Fibroblast of peridontal ligament (primary cell): Measurements from ENCODE around the gene CTBP2.
A peak's percentile ranks its signal among the peaks of the same experiment; 100 is the strongest.
"Not testable (repeated sequence)": the region's sequence is repeated elsewhere in the genome, so short reads cannot be mapped to it uniquely, and the experiment has no call there.

Source experiments
- DNase-seq: peaks from one replicate; pipeline ENCODE4 v3.0.0-alpha.2; 2010; ENCODE audit errors: extremely low read depth

CTBP2 gene

DNA sequence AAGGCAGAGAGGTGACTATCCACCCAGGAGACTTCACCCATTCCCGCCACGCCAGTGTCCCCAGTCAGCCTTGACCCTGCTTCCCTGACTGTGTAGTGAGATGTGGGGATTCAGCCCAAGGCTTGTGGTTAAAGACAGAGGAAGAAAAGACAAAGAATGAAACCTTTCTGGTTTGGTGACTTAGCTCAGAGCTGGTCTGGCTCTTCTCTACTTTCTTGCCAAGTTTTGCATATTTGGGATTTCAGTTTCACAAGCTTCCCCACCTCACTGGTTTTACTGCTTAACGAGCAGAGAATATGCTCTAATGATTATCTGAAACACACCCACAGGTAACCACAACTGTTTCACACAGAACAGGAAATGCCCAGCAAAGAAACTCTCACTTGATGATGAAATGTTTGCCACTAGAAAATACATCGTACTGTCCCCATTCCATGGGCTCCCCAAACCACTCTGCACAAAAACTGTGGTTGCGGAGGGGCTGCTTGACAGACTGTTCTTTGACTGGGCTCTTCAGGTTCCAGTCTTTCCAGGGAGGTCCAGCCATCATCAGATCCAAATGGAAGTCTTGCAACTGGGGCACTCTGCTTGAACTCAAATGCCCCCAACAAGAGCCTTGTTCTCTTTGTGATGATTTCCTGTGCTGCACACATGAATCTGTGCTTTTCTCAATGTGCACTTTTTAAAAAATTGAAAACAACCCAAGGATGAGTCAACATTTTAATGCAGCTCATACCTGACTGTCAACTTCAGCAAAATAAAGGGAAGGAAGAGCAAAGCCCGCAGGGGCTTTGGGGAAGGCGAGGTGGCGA, 95.5 kb downstream of the CTBP2 start:
- DNase-seq: peak; percentile 60

DNA sequence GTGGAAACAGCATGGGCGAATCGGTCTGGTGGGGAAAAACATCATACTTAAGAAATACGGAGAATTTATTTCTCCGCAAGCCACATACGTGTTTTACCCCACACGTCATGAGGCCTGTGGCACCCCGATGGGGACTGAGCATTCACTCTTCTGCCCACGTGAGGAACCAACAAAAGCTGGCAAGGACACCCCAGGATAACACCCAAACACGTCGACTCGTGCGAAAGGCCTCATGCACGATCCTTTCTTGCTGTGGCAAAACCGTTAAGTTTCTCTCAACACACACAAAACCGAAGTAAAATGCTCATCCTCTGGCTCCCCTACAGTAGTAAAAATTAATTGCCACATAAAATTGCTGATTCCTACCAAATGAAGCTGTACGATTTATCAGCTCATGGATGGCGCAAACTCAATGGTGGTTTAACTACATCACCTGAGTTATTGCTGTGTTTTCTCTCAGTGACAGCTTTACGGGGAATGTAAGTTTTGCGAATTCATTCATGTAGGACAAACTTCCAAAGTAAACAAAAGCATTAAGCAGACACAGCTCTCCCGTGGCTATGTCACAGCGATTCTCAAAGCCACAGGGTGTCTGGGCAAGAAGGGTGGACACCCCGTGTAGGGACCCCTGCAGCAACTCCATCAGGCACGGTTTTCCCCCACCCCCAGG, 97.0 kb downstream of the CTBP2 start:
- no peak for DNase-seq

DNA sequence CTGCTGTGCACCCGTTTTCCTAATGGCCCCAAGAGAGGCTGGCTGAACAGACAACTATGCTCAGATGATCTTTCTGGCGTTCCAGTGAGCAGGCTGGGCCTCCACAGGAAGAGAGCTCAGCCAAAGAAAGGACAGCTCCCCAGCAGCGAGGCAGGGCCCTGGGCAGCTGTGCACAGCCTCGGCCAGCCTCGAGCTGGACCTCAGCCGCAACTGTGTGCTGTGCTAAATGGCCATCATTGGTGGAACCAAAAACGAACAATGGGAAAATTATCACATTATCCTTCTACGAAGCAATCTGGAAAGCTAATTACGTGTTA, 97.5 kb downstream of the CTBP2 start:
- no peak for DNase-seq

DNA sequence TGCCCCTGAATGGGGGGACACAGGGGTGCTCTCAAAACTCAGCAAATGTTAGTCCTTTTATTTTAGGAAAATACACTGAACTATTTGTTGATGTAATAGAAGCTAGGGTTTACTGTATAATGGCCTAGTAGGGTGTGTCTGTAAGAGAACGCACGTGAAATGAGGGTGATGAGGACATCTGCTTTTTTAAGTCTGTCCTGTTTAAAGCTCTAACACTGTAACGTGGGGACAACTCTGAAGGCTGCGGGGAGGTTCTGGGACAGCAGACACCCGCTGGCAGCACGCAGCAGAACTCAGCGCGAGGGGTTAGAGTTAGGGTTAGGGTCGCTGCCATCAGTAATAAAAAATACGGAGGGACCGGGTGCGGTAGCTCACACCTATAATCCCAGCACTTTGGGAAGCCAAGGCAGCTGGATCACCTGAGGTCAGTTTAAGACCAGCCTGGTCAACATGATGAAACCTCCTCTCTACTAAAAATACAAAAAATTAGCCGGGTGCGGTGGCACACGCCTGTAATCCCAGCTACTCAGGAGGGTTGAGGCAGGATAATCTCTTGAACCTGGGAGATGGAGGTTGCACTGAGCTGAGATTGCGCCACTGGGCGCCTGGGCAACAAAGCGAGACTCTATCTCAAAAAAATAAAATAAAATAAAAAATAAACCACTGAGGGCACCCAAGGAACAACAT, 98.0 kb downstream of the CTBP2 start:
- DNase-seq: no peak

DNA sequence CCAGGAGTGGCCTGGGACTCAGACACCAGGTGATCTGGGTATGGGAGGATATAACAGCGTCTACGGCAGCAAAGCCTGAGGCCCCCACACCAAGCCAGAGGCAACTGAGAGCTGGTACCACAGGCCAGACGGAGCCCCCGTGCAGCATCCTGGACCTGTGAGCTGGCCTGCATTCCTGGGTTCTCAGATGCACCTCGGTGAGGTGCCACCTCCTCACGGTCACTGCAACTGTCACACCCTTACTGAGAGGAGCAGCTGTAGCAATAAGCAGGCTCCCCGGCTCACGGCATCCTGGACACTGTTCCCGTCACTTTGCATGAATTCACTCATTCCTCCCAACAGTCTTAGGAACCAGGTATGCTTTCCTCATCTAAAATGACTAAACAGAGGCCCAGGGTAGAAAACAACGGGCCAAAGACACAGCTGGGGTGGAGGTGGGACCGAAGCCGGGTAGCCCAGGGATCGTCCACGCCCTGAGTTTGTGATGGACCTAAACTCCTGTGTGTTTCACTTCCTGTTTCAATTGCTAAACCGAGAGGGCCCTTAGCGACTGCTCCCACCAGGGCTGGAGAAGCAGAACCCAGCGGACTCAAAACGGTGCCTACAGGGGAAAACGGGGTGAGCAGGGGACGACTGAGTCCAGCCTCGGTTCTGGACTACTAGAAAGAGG, 98.7 kb downstream of the CTBP2 start:
- DNase-seq: no peak

DNA sequence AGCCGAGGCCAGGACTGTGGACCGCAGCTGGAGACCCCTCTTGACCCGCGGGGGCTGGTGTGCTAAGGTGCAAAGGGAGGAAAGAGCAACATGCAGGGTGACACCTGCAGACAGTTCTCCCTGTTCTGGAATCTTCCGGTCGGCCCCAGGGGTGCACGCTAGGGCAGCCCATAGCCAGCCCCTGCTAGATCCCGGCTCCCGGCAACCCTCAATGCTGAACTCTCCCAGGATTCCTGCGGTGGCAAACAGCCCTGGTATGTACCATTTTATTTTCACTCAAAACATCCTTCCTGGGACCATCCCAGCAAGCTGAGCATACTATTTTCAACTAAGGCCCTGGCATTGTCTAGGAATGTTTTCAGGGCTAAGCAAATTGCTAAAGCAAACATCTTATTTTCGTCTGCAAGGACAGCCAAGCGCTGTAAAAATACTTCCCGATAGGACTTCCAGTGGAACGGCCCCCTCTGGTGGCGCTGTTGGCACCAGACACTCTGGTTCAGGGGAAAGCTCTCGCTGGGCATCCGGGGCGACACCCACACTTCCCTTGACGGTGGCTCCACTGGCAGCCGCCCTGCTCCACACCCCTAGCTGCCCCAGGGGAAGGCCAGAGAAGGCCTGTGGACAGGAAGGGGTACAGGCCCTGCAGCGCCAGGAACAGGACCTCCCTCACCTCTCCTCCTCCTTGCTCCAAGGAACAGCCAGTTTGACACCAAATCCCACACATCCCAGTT, 99.4 kb downstream of the CTBP2 start:
- DNase-seq: peak; percentile 94

DNA sequence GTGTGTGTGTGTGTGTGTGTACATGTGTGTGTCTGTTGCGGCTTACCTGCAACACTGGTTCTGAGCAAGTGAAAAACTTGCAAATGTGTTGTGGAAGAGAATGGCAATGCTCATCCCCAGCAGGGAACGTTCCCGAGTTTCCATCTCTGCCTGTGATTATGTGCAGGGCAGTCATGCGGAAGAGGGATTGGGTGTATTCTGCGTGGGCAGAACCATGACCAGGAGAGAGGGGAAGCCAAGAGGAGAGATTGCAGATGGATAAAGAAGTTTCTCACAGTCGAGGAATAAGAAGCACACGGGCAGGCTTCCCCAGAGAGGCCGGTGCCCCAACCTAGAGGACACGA, 99.9 kb downstream of the CTBP2 start:
- DNase-seq: peak; percentile 71

DNA sequence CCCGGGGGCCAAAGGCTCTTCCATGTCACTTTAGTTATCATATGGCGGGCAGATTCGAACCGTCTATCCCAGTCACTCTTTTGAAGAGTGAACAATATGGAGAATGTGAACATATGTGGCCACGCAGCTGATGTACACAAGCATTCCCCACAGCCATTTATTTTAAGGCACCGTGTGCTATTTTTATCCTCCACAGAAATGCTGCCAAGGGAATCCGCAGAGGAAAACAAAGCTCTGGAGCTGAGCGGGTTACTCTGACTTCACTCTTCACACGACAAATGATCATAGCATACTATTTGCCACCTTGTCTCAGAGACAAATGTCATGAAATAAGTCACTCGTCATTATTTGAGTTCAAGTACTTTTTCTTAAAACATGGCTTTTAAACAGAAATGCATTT, 100.3 kb downstream of the CTBP2 start:
- DNase-seq: peak; percentile 66

DNA sequence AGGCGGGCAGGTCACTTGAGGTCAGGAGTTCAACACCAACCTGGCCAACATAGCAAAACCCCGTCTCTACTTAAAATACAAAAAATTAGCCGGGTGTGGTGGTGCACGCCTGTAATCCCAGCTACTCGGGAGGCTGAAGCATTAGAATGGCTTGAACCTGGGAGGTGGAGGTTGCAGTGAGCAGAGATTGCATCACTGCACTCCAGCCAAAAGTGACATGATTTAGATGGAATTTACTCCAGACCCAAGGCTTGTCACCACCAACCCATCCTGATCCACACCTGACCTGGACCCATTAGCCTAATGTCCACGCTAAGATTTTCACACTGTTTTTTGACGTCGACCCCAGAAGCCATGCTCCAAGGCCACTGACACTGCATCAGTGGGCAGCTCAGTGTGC, 101.0 kb downstream of the CTBP2 start:
- not testable (repeated sequence) for DNase-seq

DNA sequence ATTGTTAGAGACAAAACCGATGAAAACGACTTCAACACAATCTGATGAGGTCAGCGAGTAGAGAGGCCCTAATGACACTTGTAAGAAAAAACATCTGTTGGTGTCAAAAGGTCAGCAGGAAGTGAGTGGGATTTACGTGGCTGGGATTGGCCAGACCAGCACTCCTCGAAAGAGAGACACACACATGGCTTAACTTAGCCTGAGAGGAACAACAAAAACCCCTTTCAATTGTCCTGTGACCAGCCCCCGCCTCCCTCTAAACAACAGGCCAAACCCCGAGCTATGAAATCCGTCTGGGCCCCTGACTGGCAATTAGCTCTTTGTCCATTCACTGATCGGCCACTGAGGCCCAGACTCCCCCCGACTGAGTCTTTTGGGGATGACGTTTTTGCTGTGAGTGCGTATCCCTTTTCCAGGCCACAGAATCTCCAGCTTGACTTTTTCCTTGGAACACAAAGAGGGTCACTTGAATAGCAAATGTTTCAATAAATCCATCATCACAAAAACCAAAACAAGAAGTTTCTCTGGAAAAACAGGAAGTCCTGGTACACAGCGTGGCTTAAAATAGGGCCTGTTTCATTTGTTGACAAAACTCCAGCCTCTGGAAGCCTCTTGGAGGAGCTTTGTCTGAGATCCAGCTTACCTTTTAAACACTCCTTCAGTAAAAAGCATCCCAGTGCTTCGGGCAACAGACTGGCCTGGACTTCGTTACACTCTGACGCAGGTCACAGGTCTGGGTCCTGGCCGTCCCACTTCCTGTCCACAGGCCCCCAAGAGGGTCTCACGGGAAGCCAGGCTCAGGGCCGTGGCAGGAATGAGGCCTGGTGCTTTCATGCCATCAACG, 103.0 kb downstream of the CTBP2 start:
- DNase-seq: peak; percentile 94

DNA sequence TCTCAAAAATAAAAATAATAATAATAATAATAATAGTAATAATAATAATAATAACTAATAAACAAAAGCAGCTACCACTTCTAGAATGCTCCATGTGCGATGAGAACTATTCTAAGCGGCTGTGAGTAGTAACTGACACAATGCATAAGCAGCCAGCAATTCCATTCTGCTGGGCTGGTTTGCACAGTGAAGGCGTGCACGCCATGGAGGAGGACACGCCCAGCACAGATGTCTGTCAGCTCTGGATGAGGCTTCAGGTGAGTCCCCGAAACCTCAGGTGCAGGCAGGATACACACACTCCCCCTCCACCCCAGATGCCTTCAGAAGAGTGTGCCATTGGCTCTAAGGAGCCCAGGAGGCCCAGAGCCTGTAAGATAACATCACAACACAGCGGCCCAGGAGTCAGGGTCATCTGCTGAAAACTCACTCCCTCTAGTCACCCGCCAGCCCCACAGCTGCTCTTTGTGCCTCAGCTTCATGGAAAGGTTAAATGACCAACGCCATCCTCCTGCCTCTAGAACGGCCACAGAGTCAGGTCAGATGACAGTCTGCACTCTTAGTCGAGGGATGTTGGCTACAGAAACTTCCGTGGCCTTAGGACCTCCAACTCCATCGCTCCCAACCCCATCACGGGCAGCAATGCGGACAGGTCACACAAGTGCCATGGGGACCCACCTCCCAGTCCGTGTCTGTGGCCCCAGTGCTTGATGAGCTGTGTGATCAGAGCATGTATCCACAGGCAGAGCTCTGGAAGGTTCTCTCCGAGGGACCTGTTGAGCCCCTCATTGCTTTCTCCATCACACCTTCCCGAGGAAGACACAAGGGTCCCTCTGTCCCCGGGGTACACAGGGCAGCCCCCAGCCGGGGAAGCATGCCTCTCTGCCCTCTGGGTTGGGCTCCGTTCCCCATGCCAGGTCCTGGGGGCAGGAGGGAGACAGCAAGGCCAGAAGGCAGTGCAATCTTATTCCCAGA, 103.9 kb downstream of the CTBP2 start:
- DNase-seq: no peak

DNA sequence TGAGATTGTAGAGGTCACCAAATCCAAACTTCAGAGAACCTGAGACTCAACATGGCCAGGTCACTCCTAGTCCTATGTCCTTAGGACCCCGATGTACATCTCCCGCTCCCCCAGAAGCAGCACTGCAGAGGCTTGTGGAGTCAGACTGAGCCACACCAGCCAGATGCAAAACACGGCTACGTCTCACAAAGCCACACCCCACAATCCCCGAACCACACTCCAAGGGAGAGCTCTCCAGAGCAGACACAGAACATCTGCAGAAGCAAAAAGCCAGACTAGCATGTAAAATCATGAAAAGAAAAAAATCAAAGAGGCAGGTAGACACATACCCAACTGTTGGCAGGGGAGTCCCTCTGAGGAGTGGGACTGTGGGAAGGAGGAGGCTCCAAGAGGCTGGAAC, 104.9 kb downstream of the CTBP2 start:
- DNase-seq: no peak

DNA sequence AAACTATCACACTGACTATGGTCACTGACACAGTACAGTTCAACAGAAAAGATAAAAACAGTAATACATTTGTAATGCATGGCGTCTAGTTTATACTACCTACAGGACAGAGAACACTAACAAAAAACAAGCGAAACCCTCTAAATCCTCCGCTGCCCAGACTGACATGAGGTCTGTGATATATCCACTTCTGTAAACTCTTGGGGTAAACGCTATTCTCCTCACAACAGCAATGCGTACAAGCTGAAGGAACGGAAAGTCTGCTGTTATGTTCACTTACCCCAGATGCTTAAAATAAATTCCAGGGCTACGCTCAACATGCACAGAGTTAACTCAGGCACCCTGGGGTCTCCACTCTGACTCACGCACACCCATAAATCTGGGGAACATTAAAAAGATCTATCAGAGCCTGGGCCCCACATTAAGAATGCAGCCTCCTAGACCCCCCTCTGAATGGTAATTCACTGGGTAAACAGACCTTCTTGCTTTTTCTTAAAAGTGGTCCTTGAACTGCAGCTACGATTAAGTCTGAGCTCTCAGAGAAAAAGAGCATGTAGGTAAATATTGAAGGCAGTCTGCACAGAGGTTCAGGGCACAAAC, 105.6 kb downstream of the CTBP2 start:
- DNase-seq: no peak

DNA sequence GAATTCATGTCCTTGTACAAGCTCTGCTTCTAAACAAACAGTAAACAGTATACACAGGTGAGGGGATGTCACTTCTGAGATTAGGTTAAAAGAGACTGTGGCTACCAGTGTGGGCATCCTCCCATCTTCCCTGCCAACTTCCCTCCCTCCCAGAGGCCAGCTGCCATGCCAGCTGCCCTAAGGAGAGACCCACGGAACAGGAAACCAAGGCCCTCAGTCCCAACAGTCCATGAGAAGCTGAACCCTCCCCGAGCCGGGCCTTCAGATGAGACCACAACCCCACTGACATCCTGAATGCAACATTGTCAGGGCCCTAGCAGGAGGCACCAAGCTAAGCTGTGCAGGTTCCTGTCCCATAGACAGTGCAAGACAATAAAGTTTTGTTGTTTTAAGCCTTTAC, 106.1 kb downstream of the CTBP2 start:
- no peak for DNase-seq

DNA sequence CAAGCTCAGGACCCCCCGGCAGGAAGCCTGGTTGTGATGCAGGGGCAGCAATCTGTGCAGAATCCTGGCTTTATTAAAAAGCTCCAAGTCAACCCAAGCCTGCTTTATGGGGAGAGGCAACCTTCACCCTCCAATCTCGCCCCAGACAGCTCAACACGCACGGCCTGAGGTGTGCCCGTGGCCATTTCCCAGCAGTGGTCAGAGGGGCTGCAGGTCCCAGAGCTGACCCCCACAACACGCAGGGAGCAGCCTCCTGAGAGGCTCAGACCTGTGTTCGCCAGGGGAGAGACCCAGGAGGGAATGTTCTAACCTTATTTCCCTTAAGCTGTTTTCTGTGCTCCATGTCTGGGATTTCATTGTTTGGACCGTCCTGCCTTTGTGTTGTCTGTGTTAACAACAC, 108.2 kb downstream of the CTBP2 start:
- DNase-seq: no peak

DNA sequence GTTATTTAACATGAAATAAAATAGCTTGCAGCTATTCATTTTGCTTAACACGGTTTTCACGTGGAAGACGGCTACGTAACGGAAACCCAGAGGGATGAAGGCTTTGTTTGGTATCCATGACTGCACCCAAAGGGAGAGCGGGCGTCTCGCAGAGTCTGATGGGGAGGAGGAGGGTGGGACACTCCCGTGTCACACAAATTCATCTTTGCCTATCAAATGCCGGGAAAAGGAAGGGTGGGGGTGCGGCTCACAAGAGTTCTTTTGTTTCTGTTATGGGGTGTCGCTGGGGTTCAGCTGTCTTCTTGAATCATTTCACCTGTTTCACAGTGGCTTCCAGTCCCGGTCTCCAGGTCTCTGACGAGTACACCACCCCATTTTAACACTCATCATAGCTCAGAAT, 110.0 kb downstream of the CTBP2 start:
- DNase-seq: no peak

DNA sequence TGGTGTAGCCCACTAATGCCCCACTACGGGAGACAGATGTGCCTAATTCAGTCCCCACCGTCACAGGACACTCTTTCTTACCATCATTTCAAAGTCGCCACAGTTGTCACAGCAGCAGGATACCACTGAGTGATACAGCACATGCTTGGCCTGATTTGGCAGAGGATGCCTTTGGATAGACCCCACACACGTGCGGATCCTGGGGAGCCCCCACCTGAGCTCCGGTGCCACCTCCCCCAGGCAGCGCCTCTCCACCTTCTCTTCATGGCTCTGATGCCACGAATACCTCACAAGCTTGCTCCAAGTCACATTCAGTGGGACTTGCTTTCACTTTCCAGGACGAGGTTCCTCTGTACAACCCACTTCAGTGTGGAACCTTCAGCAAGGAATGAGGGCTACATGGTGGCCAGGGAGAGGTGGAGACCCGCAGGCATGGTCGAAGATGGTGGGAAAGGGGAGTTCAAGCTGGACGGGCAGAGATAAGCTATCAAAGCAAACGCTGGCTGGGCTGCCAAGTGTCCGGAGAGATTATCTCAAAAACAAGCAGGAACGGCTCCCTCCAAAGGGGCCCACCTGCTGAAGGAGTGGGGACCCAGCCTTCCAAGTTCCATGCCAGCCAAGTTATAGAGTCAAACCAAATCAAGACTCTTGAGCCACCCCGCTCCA, 111.0 kb downstream of the CTBP2 start:
- no peak for DNase-seq

DNA sequence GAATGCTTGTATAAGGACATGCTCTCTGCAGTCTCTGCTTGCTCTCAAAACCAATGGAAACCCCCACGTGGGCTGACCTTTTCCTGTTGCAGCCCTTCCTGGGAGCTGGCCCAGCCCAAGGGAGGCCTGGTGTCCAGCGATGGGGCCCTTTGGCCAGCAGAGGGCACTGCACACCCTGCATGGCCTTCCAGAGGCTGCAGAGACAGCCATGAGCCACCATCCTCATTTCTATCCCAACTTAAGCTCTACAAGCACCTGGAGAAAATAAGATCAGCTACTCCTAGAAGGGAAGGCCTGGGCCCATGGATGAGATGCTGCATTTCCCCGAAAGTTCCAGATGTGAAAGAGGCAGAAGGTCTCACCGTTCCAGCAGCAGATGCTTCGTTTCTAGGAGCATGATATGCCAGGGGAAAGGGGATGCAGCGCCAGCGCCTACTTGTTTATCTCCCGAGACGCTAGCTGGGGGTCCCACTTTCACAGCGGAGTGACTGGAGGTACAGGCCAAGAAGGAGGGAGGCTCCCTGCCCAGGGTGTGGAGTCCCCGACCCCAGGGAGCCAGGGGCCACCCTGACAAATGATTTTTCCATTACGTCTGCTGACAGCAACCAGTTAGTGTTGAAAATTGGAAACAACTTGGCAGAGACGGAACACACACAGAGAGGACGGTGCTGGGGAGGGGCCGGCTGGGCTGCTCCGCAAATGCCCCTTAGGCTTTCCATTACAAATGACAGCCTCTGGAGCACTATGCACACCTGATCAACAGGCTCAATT, 112.1 kb downstream of the CTBP2 start:
- peak; percentile 84 for DNase-seq
